ENCODE measurements around the gene WDR93.
A peak's percentile ranks its signal among the peaks of the same experiment; 100 is the strongest.

WDR93 gene

DNA sequence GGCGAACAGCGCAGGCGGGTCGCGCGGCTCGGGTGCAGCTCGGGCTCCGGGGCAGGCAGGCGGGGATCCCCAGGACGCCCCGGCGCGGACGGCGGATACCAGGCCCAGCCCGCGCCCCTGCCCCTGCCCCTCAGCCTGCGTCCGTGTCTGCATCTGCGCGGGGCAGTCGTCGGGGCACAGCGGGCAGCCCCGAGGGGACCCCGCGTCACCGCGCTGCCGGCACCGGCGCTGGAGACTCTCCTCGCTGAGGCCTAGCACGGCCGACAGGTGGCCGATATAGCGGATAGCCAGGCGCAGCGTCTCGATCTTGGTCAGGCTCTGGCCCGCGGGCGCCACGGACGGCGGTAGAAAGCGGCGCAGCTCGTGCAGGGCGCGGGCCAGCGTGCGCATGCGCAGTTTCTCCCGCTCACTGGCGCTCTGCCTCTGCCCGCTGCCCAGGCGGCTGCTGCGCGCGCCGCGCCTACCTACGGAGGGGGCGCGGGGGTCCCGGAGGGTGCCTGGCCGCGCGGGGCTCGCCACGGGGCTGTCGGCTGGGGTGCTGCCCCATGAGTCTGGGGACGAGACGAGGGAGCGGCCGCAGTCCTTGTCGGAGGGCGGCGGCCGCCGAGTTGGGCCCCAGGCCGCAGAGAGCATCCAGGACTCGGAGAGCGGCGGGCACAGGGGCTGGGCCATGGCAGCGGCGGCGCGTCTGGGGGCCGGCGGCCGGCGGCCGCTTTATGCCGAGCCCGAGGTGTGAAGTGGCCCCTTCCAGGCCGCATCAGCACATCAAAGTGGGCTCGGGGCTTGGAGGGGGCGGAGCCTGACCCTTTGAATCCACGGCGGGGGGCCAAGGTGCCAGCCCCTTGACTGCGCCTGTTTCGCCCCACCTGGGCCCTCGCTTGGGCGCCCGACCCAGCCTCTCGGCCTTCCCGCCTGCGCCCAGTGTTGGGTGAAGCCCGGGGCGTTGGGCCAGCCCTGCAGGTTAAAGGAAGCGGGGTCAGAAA, 60.2 kb downstream of the WDR93 start, which contains the start of gene MESP1:
TSS of gene MESP1 (minus strand) at position 690 of the 983 bp plus-strand sequence. CDS start at position 672, 18 bp downstream.
- peak; percentile 94 for DNase-seq

DNA sequence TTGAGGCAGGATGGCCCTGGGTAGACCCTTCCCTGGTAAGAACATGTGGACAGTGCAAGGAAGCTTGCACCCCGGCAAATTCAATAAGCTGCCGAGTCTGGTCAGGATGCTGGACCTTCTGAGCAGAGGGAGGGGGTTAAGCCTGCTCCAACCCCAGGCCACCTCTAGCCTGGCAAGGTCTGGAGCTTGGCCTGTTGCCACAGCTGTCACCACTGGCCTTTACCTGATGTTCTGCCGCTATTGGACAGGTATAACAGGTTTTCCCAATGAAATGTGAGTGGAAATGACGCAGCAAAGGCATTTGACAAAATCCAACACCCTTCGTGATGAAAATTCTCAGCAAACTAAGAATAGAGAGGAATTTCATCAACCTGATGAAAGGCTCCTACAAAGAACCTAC, 61.1 kb downstream of the WDR93 start:
- no peak for DNase-seq

DNA sequence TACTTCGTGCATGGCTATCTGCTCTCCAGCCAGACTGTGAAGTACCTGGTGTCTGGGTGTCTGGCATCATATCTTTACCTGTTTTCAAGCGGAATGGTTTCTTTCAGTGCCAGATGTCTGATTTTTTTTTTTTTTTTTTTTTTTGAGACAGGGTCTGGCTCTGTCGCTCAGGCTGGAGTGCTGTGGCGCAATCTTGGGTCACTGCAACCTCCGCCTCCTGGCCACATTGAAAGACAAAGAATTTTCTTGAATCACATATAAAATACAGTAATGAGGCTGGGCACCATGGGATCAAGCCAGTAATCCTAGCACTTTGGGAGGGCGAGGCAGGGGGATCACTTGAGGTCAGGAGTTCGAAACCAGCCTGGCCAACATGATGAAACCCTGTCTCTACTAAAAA, 63.2 kb downstream of the WDR93 start:
- DNase-seq = no peak

DNA sequence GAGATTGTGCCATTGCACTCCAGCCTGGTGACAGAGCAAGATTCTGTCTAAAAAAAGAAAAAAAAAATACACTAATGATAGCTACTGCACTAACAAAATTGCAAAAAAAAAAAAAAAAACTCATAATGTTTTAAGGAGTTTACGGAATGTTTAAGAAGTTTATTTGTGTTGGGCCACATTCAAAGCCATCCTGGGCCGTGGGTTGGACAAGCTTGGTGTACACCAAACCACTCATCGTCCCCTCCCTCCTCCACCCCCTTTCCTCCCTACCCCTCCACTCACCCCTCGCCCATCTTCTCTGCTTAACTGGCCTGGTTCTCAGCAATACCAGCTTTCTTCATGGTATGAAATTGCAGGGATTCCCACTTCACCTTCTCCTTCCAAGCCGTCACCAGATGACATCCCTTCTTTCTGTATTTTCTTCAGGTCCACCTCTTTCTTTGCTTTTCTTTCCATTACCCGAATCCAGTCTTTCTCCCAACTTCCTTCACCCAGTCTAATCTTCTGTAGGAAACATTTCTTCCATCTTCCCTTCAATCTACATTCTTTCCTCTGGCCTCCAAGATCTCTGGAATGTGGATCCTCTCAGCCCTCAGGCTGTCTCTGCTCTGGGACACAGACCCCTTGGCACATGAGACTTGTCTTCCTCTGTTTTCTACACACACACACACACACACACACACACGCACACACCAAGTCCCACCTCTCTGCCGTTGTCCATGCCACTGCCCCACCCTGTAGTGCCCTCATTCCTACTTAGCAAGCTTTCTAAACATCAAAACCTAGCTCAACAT, 63.9 kb downstream of the WDR93 start:
- no peak for DNase-seq

DNA sequence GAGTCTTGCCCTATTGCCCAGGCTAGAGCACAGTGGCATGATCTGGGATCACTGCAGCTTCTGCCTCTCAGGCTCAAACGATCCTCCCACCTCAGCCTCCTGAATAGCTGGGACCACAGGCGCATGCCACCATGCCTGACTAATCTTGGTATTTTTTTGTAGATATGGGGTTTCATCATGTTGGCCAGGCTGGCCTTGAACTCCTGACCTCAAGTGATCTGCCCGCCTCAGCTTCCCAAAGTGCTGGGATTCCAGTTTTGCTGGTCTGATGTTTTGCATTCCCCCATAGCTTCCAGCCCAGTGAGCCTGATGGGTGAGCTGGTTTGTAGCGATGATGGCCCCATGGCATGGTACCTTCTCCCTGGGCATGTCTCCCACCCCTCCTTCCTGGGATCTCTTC, 65.1 kb downstream of the WDR93 start:
- DNase-seq = no peak

DNA sequence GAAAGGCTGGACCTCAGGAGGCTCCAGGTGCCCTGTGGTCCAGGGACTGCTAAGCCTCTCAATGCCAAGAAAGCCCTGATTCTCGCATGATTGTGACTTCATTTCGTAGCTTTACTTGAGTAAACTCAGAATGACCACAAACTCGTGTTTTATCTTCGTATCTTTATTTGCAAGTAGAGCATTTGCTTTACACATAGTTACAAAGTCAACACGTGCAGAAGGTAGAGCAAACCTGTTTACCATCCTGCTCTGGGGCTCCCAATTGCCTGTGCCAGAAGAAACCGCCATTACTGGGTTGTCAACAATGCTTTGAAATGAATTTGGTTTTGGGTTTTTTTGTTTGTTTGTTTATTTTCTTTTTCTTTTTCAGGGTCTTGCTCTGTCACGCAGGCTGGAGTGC, 66.3 kb downstream of the WDR93 start:
- no peak for DNase-seq

DNA sequence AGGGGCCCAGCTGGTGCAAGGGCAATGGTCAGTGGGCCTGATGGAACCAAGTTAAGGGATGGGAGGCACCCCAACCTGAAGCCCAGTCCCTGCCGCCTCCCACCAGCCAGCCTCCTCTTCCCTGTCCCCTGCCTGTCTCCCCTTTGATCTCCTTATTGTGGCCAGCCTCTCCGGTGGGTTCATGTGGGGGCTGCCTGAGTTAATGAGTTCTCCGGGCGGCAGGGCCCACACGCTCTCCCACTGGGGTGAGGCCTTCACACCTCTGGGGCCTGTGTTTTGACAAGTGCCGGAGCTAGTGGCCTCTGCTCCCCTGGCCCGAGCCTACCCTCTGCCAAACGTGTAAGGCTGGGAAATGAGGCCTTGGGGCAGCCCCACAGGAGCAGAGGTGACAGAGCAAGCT, 67.7 kb downstream of the WDR93 start:
- DNase-seq = no peak

DNA sequence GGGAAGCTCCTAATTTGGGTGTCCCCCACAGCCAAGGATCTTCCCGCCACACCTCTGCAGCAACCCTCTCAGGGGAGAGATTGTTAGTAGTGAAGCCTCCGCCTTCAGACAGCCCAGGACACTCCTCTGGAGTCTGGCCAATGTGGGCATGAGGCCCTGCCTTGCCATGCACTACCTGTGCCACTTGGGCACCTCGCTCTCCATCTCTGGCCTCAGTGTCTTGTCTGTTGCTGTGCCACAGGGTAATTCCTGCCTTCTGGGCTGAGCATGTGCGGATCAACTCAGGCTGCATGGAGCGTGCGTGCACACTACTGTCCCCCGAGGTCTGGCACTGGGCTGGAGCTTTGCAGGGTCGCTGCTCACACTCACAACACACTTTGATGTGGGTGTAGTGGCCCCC, 68.4 kb downstream of the WDR93 start:
- no peak for DNase-seq

DNA sequence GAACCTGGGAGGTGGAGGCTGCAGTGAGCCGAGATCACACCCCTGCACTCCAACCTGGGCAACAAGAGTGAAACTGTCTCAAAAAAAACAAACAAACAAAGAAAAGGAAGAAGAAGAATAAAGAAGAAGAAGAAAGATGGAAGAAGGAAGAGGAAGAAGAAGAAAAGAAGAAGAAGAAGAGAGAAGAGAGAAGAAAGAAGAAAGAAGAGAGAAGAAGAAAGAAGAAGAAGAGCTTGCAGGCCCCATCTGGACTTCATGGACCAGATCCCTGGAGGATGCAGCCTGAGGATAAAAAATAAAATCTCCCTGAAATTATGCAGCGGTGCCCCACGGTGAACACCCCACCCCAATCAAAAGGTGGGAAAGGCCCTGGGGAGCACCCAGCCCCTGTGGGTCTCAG, 69.2 kb downstream of the WDR93 start:
- no peak for DNase-seq

DNA sequence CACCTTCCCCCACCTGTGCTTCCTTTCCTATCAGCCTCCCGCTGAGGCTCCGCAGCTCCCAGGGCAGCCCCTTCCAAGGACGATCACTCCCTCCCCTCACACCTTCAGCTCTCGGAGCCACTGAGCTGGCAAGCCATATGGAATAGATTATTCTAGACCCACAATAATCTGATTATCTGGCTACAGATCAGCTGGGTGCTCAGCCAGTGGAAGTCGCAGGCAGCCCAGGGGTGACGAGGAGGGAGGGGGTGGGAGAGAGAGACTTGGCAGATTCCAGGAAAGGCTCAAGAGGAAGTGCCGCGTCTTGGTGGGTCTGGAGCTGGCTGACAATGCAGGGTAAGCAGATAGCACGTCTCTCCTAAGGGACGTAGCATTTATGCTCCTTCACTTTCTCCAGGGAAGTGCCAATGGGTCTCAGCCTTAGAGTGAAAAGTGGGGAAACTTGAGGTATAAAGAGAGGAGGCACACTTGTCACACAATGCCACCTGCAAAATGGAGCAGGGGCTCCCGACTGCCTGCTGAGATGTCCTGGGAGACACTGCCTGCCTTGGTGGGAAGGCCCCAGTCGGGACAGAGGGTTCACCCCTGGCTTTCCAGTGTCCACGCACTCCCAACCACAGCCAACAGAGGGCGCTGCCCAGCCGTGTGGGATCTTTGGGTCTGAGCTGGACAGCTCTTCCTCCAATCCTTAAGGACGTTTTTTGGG, 69.8 kb downstream of the WDR93 start:
- DNase-seq = peak; percentile 55

DNA sequence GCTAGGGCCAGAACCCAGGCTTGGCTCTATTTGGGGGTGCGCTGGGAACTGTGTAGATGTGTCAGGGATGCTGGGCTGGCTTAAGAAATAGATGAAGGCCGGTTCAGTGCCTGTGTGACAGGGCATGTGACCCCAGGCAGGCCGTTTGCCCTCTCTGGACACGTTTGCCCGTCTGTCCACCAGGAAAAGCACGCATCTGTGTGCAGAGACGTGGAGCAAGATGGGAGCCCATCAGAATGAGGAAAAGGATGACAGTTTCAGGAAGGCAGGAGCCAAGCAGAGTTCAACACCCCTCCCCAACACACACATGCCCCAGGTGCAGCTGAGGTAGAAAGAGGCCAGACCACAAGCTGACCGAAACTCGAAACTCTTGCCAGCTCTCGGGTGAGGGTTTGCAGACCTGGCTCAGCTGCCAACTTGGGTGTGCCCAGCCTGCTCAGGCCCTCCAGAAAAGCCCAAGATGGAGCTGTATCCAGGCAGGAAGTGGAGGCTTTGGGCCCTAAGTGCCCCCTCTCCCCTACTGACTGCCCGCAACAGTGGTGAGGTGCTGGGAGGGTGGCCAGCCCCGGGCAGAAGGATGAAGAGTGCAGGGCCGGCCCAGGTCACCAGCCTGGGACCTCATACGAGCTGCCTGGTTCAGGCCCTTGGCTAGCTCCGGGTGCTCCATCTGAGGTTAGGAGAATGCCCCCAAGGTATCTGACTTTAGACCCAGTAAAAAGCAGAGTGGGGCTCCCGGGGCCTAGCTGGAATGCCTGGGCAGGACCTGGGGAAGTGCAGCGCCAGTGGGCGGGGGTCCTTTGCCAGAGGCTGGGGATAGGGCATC, 70.6 kb downstream of the WDR93 start:
- no peak for DNase-seq

DNA sequence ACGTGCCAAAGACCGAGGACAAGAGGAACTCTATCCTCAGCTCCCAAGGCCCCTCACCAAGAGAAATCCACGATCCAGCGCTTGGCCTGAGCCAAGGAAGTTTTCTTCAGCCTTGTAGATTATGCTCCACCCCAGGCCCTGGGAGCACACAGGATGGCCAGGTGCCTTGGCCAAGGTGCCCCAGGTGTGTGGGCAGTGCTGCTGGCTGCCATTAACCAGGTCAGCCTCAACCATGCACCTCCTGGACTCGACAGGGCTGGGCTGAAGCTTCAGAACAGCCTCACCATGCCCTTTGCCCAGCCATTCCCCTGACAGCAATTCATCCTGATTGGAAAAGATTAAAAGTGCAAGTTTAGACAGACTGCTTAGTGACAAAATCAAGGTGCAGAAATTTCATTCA, 71.3 kb downstream of the WDR93 start:
- DNase-seq = no peak

DNA sequence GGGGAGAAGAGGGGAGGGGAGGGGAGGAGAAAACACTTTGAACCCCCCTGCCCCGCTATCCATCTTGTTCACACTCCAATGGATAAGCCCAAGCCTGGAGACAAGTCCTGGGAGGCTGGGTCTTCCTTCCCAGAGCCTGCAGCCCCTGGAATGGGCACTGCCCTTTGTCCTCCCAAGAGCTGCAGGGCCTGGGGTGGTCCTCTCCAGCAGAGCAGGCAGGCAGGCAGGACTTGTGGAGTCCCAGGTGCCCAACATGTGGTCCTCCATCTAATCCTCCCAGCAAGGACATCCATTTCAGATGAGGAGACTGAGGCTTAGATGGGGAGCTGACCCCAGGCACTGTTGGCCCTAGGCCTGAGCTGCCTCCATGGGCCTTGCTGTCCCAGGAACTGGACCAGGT, 75.1 kb downstream of the WDR93 start:
- DNase-seq = no peak

DNA sequence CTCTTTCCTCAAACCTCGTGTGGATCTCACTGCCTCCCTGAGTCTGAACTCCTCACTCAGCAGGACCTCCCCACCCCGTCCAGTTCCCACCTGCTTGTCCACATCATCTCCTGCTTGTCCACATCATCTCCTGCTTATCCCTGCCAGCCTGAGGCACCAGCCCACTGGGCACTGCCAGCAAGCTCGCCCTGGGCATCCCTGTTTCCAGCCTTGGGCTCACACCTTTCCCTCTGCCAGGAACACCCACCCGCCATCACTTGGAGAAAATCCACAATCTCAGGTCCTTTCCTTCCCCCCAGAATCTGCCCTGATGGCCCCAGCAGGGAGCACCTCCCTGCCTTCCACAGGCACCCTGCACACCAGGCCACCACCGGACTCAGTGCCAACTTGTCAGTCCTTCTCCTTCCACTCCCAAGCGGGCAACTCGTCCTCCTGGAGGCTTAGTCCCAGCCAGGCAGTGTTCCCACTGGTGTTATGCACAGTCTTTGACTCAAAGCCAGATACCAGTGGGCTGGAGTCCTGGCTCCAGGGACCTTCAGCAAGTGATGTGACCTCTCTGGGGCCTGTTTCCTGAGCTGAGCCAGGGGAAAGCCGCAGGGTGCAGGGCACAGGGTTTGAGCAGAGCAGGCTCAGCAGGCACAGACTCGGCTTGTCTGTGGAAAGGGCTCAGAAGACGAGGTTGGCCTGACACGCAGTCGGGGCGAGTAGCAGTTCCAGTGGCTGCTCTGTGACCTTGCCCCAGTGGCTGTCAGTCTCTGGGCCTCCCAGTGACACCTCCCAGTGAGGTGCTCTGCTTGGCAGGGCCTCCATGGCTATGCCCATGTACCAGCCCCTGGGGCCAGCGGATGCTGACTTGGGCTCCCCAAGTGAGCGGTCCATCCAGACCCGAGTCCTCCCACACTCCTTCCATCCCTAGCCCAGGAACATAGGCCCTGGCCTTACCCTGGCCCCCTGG, 76.0 kb downstream of the WDR93 start:
- DNase-seq = no peak

DNA sequence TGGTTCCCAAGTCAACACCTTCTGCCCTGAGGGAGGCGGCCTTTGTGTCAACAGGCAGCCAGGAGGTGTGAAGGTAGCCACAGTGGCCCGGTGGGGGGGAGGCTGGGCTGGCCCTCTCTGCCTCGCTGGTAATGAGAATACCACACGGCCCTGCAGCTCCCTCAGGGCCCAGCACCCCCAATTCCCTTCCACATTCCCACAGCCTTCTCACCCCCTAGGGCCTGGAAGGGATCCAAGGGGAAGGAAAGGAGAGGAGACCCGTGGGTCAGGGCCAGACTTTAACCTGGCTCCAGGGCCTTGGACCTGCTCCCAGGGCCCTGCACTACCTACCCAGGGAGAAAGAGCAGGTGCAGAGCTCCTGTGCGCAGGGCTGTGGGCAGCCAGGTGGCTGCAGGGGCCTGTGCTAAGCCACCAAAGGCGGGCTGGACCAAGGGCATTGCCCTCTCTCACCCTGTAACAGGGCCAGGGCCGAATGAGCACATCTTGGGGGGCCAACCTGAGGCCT, 76.9 kb downstream of the WDR93 start:
- no peak for DNase-seq

DNA sequence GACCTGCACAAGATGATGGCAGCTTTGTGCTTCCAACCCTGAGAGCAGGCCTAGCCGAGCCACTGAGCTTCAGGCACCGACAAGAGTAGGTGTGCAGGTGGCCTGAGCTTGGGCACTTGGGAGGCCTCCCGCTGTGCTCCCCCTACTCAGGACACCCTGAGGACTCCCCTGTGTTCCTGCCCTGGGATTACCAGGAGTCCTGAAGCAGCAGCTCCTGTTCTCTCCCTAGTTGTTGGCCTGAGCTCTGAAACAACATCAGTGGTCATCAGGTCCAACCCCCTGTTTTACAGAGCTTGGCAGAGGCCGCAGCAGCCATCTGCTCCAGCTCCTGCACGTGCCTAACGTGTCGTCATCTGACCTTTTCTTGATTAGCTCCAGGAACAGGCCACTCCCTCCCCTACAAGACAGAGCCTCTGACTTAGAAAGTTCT, 77.5 kb downstream of the WDR93 start:
- DNase-seq = no peak

DNA sequence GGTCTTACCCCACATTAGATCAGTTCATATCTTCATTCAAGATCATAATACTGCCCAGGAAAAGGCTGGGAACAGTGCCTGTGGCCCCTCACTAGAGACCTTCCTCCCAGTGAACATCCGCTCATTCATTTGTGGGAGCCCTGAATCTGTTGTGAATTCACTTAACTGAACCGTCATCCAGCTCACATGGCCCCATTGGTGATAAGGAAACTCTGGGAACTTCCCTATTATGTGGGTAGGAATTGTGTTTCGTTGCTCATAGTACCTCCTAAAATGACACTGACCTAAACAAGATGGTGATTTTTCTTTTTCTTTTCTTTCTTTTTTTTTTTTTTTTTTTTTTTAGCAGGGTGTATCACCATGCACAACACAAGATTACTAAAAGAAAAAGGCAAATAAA, 78.8 kb downstream of the WDR93 start:
- DNase-seq = no peak

DNA sequence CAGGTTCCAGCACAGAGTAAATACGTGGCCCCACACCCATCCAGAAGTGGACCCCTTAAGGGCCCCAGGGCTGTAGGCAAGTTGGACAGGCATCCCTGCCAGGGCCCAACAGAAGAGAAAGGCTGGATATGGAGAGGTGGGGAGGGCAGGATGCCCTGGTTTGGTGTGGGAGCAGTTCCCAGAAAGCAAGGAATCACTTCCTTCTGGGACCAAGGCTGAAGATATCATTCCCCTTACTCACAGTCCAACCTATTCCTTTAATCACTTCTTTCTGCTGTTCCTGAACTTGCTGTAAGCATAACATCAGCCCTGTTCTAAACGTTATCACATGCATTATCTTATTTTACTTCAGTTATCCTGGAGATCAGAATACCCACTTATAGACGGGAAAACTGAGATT, 79.4 kb downstream of the WDR93 start:
- DNase-seq = peak; percentile 86

DNA sequence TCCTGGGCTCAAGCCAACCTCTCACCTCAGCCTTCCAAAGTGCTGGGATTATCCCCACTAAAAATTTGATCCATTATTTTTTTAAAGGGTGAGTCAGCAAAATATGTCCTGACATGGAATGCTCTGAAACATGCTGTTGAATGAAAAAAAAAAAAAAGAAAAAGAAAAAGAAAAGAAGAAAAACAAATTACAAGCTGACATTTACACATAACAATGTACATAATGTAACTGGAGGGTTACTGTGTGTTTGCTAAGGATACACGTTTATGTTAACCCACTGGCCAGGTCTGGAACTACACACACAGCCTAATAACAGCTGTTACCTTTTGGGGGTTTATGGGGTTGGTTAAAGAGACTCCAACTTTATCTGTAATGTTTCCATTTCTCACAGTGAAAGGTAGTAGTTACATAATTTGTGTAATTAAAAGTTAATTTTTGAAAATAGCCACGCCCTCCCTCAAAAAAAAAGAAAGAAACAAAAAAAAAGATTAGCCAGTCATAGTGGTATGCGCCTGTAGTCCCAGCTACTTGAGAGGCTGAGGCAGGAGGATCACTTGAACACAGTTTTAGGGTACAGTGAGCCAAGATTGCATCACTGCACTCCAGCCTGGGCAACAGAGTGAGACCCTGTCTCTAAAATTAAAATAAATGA, 82.4 kb downstream of the WDR93 start:
- DNase-seq = no peak

DNA sequence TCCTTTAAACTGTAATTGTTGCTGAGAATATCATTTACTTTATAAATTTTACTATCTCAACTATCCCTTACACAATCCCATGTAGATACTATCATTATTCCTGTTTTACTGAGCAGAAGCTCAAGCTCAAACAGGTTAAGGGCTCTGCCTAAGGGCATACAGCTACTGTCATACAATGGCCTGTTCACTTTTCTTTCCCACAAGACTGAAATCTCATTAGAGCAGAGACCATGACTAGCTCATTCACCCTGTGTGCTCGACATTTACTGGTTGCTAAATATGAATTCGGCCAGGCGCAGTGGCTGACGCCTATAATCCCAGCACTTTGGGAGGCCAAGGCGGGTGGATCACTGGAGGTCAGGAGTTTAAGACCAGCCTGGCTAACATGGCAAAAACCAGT, 83.9 kb downstream of the WDR93 start:
- no peak for DNase-seq

Data from NCI-H226 (cell line).